Activated naive CD8-positive, alpha-beta T cell treated with anti-CD3 and anti-CD28 coated beads for 36 hours (primary cell): ENCODE results near the gene SYTL5. TPM values are rescaled to one million over a fixed set of nuclear protein-coding genes. Genes with fewer than 3 reads are reported as not detected.

ENCODE experiments used
- DNase-seq: peaks from one replicate; pipeline ENCODE4 v3.0.0; 2021
- H3K27ac Mint-ChIP-seq: one replicate; pipeline ENCODE4 v1.8.0; 2022; ENCODE audit warnings: mild to moderate bottlenecking, moderate library complexity, mixed read lengths
- H3K27me3 Mint-ChIP-seq: one replicate; pipeline ENCODE4 v1.8.0; 2022; ENCODE audit warnings: mild to moderate bottlenecking, mixed read lengths
- H3K36me3 Mint-ChIP-seq: one replicate; pipeline ENCODE4 v1.8.0; 2021; ENCODE audit warnings: mild to moderate bottlenecking, mixed read lengths
- H3K4me1 Mint-ChIP-seq: one replicate; pipeline ENCODE4 v1.8.0; 2021; ENCODE audit warnings: mixed read lengths
- H3K4me3 Mint-ChIP-seq: one replicate; pipeline ENCODE4 v1.8.0; 2022; ENCODE audit warnings: mild to moderate bottlenecking, moderate library complexity, mixed read lengths
- H3K9me3 Mint-ChIP-seq: one replicate; pipeline ENCODE4 v1.8.0; 2022; ENCODE audit warnings: mixed read lengths
- total RNA-seq, 2 experiments: library from RNA; stranded (reverse); gene quantifications; one replicate each; pipeline ENCODE4 v1.2.3, GENCODE V29; 2021

Gene SYTL5
- total RNA-seq, 2 experiments from 2014 or later = not detected

- no peaks in the 10 kb centered on the region for H3K4me1 Mint-ChIP-seq
- H3K4me3 Mint-ChIP-seq = no peak overlapping the region
- H3K27me3 Mint-ChIP-seq = no peaks in the 10 kb centered on the region
- no peaks in the 10 kb centered on the region for H3K36me3 Mint-ChIP-seq
- H3K9me3 Mint-ChIP-seq = no peaks in the 10 kb centered on the region
- no peak overlapping the region for H3K27ac Mint-ChIP-seq
- peak; percentile 6 for DNase-seq
These were observed 168.8 kb downstream of the SYTL5 start for GRCh38 chrX:38175139-38175538.

GRCh38 chrX:38178396-38178795 lies 172.0 kb downstream of the SYTL5 start:
- Mint-ChIP-seq H3K27ac (no peak overlapping the region), H3K36me3 (no peaks in the 10 kb centered on the region), H3K4me1 (no peaks in the 10 kb centered on the region), H3K9me3 (no peaks in the 10 kb centered on the region), H3K4me3 (no peak overlapping the region), H3K27me3 (no peaks in the 10 kb centered on the region)
- no peak for DNase-seq

Other genes with a start within 250 kb of the SYTL5 start
- gene CYBB, start 226.5 kb upstream of the SYTL5 start, total RNA-seq = under 1 TPM; 0.50 to 0.76 TPM
- 10 to 100 TPM; 19.6 to 19.7 TPM for gene DYNLT3, start 159.0 kb upstream of the SYTL5 start, total RNA-seq
- not detected for gene SRPX, start 214.3 kb downstream of the SYTL5 start, total RNA-seq